ES-I3 (cell line): ENCODE results near the gene CHST11.

Experiments
- H3K36me3 ChIP-seq: 2 replicates; pipeline ENCODE4 v1.6.1; 2013; ENCODE audit warnings: mild to moderate bottlenecking, low read length, control low read depth, moderate library complexity; ENCODE audit not compliant: insufficient read depth
- H3K4me1 ChIP-seq: 2 replicates; pipeline ENCODE4 v1.6.1; 2013; ENCODE audit warnings: mild to moderate bottlenecking, control low read depth, low read length; ENCODE audit not compliant: insufficient read depth
- H3K9ac ChIP-seq: 2 replicates; pipeline ENCODE4 v1.6.1; 2013; ENCODE audit warnings: low read depth, mild to moderate bottlenecking, low read length, moderate library complexity
- H3K9me3 ChIP-seq: 2 replicates; pipeline ENCODE4 v1.6.1; 2013; ENCODE audit warnings: mild to moderate bottlenecking, low read length, moderate library complexity; ENCODE audit not compliant: control insufficient read depth, insufficient read depth

CHST11 gene

GRCh38 chr12:104473374-104473983 is 16.7 kb downstream of the CHST11 start:
- no peaks in the 10 kb centered on the region for H3K9me3 ChIP-seq
- no peaks in the 10 kb centered on the region for H3K36me3 ChIP-seq
- H3K9ac ChIP-seq, result no peak overlapping the region
- H3K4me1 ChIP-seq, result peaks cover 5% of the 10 kb centered on the region

DNA sequence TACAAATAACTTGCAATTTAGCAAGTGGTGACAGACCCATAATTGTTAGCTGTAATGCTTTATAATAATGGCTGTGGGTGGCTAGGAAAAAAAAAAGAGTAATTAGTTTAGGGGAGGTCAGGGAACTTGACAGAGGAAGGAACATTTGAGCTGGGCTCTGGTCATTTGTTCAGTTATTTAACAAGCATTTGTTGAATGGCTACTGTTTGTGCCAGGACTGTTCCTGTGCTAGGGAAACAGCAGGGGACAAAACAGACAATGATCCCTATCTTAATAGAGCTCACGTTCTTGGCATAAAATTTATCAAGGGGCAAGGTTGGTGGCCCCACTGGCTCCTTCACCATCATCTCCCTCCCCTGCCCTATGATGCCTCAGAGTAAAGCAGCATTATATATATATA is 18.5 kb downstream of the CHST11 start:
- Histone ChIP-seq H3K4me1 (peaks cover 5% of the 10 kb centered on the region), H3K9ac (no peak overlapping the region), H3K36me3 (no peaks in the 10 kb centered on the region), H3K9me3 (no peaks in the 10 kb centered on the region)

DNA sequence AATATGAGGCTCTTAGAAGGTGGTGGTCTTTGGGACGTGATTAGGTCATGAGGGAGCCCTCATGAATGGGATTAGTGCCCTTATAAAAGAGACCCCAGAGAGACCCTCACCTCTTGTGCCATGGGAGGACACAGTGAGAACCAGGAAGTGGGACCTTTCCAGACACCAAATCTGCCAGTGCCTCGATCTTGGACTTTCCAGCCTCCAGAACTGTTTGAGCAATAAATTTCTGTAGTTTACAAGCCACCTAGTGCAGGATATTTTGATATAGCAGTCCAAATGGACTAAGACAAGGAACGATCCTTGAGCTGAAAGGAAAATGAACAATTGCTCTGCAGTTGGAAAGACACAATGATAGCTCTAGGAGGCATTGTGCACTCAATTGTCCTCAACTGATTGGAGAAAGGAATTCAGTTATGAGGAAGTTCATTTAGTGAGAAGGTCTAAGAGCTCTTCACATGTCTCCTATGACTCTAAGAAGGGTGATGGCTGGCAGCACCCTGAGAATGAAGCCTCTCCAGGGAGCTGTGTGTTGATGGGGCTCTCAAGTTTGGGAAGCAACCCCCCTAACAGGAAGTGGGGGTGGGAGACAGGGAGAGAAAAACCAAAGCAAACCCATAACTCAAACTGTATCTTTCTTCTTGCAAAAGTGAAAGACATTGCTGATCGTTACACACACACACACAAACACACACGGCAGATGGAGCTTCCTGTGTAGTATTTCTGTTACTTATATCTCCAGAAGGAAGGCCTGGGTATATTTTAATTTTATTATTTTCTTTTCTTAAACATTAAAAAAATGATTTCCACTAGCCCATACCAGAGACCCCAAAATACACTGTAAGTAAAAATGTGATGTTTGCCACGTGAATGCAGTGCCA is 21.0 kb downstream of the CHST11 start:
- H3K36me3 ChIP-seq, result no peaks in the 10 kb centered on the region
- no peak overlapping the region for H3K9ac ChIP-seq
- H3K4me1 ChIP-seq, result no peaks in the 10 kb centered on the region
- no peaks in the 10 kb centered on the region for H3K9me3 ChIP-seq

- H3K4me1 ChIP-seq, result no peaks in the 10 kb centered on the region
- H3K9me3 ChIP-seq, result no peaks in the 10 kb centered on the region
- H3K36me3 ChIP-seq, result no peaks in the 10 kb centered on the region
- no peak overlapping the region for H3K9ac ChIP-seq
These were observed 21.8 kb downstream of the CHST11 start for GRCh38 chr12:104478396-104479122.

- H3K9me3 ChIP-seq, result no peaks in the 10 kb centered on the region
- no peaks in the 10 kb centered on the region for H3K4me1 ChIP-seq
- no peak overlapping the region for H3K9ac ChIP-seq
- H3K36me3 ChIP-seq, result no peaks in the 10 kb centered on the region
These were observed 22.4 kb downstream of the CHST11 start for GRCh38 chr12:104479123-104479662.

- Histone ChIP-seq H3K9ac (no peak overlapping the region), H3K4me1 (no peaks in the 10 kb centered on the region), H3K9me3 (no peaks in the 10 kb centered on the region), H3K36me3 (no peaks in the 10 kb centered on the region)
These were observed 23.3 kb downstream of the CHST11 start for GRCh38 chr12:104480012-104480411.

DNA sequence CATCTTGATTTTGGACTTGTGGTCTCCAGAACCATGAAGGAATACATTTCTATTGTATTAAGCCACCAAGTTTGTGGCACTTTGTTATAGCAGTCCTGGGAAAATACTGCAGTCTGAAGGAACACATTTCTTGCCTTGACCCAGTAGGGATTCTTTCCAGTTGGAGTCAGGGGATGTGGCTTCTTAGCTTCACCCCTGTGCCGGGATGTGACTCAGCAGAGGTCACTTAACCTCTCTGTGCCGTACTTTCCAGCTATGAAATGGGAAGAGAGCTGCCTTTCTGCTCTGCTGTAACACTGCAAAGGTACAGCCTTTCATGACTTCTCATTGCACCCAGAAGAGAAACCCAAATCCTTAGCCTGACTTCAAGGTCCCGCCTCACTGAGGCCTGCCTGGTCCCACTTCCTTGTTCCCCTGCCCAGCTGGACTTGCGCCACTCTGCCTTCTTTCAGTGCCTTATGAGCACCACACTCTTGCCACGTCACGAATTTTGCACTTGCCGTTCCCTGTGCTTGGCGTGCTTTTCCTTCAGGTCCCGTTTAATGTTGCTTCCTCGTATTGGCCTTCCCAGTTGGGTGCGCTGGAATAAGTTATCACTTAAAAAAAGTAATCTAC is 24.2 kb downstream of the CHST11 start:
- Histone ChIP-seq H3K4me1 (no peaks in the 10 kb centered on the region; the same call in 1 of the 2 replicates), H3K9ac (no peak overlapping the region)

DNA sequence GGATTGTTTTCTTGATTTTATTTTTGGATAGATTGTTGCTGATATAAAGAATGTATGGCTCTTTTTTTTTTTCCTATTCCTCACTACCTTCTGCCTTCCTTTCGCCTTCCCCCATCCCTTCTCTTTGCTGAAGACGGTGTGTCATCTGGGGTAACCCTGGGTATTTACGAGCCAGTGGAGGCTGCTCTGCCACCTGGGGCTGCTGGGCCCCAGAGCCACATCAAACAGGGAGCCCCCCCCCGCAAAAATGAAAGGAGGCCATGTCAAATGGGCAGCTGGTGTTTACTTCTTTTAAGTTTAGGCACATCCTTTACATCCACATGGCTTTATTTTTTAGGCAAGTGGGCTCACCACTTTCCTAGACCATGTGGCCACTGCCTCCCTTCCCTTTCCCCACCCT is 25.4 kb downstream of the CHST11 start:
- H3K4me1 ChIP-seq, result no peaks in the 10 kb centered on the region; the same call in 1 of the 2 replicates
- H3K36me3 ChIP-seq, result no peaks in the 10 kb centered on the region
- no peaks in the 10 kb centered on the region for H3K9me3 ChIP-seq
- H3K9ac ChIP-seq, result no peak overlapping the region

More for the DNA sequence above, 24.2 kb downstream of the CHST11 start:
- H3K36me3 ChIP-seq, result no peaks in the 10 kb centered on the region
- no peaks in the 10 kb centered on the region for H3K9me3 ChIP-seq

GRCh38 chr12:104482748-104483147 is 26.0 kb downstream of the CHST11 start:
- Histone ChIP-seq H3K9me3 (no peaks in the 10 kb centered on the region), H3K9ac (no peak overlapping the region), H3K4me1 (no peaks in the 10 kb centered on the region; the same call in 1 of the 2 replicates), H3K36me3 (no peaks in the 10 kb centered on the region)

- Histone ChIP-seq H3K36me3 (no peaks in the 10 kb centered on the region), H3K4me1 (no peaks in the 10 kb centered on the region; the same call in 1 of the 2 replicates), H3K9me3 (no peaks in the 10 kb centered on the region), H3K9ac (no peak overlapping the region)
These were observed 27.3 kb downstream of the CHST11 start for GRCh38 chr12:104484079-104484478.

DNA sequence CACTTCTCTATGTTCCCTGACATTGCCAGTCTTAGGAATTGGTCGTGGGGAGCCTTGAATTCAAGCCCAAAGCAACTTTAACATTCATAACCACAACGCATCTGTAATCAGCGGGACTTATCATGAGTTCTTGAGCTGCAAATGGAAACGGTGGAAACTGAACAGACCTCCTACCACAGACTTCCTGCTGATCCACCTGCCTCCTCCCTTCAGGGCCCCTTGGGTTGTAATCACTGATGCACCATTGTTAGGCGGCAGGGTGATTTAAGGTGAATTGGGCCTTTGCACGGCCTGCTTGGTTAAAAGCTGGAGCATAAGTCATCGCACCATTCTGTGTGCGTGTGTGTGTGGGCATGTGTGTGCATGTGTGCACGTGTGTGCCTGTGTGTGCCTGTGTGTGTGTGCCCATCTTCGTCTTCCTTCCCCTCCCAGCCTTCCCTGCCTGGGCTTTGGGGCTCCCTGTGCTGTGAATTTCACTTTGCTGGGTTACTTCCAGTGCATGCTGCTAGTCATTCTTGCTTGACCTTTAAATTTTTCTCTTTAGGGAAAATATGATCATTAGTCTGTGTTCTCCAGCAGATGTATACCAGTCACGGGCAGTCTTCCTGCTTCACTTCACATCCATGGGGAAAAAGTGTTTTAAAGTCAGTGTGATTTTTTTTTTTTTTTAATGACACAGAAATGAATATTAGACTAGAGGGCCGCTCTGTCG is 29.1 kb downstream of the CHST11 start:
- no peaks in the 10 kb centered on the region for H3K9me3 ChIP-seq
- no peaks in the 10 kb centered on the region for H3K36me3 ChIP-seq
- H3K4me1 ChIP-seq, result no peaks in the 10 kb centered on the region; the same call in 1 of the 2 replicates
- no peak overlapping the region for H3K9ac ChIP-seq

DNA sequence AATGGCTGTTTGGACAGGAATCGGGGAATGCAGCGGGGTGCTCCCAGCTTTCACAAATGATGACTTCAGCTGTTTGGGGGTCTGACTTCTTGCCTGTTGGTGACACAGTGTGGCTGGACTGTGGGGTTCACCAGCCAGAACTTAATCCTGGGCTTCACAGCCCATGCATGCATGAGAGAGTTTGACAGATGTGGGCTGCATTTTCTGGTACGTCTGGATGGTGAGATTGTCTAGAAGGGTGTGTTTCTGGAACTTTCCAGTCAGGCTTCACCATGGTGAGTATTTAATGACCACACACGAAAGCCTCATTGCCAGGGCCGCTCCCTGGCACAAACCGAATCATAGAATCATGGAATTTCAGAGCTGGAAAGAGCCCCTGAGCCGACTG is 29.6 kb downstream of the CHST11 start:
- Histone ChIP-seq H3K9me3 (no peaks in the 10 kb centered on the region), H3K36me3 (no peaks in the 10 kb centered on the region), H3K9ac (no peak overlapping the region), H3K4me1 (no peaks in the 10 kb centered on the region; the same call in 1 of the 2 replicates)

DNA sequence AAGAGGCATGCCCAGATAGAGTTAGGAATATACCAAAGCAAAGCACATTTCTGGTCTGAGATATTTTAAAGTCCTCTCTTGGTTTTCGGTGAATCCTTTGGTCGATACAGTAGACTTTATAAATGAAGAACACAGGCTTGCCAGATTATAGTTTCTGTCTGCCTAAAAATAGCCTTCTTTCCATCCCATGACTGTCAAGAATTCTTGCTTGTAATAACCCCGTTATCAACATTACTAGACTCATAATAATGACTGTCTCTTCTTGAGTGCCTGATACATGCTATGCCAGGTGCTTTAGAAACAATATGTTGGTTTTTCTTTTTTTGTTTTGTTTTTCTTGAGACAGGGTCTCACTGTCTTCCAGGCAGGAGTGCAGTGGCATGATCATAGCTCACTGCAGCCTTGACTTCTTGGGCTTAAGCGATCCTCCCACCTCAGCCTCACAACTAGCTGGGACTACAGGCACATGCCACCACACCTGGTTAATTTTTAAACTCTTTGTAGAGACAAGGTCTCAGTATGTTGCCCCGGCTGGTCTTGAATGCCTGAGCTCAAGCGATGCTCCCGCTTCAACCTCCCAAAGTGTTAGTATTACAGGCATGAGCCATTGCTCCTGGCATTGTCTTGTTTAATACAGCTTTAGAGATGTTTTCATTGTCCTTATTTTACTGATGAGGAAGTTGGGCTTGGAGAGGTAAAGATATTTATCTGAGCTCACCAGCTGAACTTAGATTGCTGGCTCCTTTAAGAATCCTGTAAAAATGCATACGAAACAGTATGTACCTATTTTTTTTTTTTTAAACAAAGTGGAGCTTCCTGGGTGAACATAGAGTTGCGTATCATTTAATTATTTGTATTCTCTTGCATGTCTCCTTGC is 30.4 kb downstream of the CHST11 start:
- Histone ChIP-seq H3K36me3 (no peaks in the 10 kb centered on the region), H3K9ac (no peak overlapping the region)

More for the DNA sequence above, 30.4 kb downstream of the CHST11 start:
- no peaks in the 10 kb centered on the region for H3K9me3 ChIP-seq
- no peaks in the 10 kb centered on the region; the same call in 1 of the 2 replicates for H3K4me1 ChIP-seq
